ENCODE data around the gene TMEM212. TPM values are rescaled to one million over a fixed set of nuclear protein-coding genes. Genes with fewer than 3 reads are reported as not detected.

Gene TMEM212
- total and polyA plus RNA-seq, 11 donors, result not detected

- Histone ChIP-seq H3K27me3 (no peaks in the 10 kb centered on the region), H3K4me3 (no peak overlapping the region), H3K4me1 (peaks cover 11 to 66% (median 50%) of the 10 kb centered on the region in 12 donors), H3K27ac (peak overlapping the region; percentile 7 to 85 (median 68)), H3K36me3 (no peaks in the 10 kb centered on the region), H3K9me3 (no peaks in the 10 kb centered on the region)
- DNase-seq, result peak in 3 of 5 donors; percentile 40 to 57 (median 46)
- intact Hi-C loops (cut with DNase I), result no loop called here
- no peak for TF ChIP-seq CTCF (IDR thresholded peaks at IDR 0.05)
- no peak for TF ChIP-seq POLR2A (IDR thresholded peaks at IDR 0.05)
- 33 to 68% (median 45%) methylated on average over 6 of the region's 6 CpGs for WGBS, 4 donors
- ATAC-seq, result peak in 2 of 4 donors; percentile 9 to 38
These were observed 38.3 kb upstream of the TMEM212 start for GRCh38 chr3:171804618-171805389.

GRCh38 chr3:171805687-171806086 lies 37.5 kb upstream of the TMEM212 start:
- Histone ChIP-seq H3K9me3 (no peaks in the 10 kb centered on the region), H3K27me3 (no peaks in the 10 kb centered on the region), H3K4me3 (no peak overlapping the region), H3K4me1 (peaks cover 11 to 67% (median 50%) of the 10 kb centered on the region in 12 donors), H3K36me3 (no peaks in the 10 kb centered on the region), H3K27ac (peak overlapping the region; percentile 7 to 85 (median 68))
- intact Hi-C loops (cut with DNase I), result no loop called here
- no peak for ATAC-seq
- DNase-seq, result no peak
- TF ChIP-seq CTCF (IDR thresholded peaks at IDR 0.05) (no peak), POLR2A (IDR thresholded peaks at IDR 0.05) (no peak)
- WGBS, 4 donors, result 53 to 68% (median 55%) methylated on average over 3 of the region's 3 CpGs

GRCh38 chr3:171806200-171807128 lies 36.7 kb upstream of the TMEM212 start:
- Histone ChIP-seq H3K36me3 (no peaks in the 10 kb centered on the region), H3K27ac (peak overlapping the region in 9 of 12 donors; percentile 10 to 85 (median 69)), H3K4me3 (no peak overlapping the region), H3K9me3 (no peaks in the 10 kb centered on the region), H3K4me1 (peaks cover 11 to 64% (median 46%) of the 10 kb centered on the region in 12 donors), H3K27me3 (no peaks in the 10 kb centered on the region)
- 59 to 85% (median 71%) methylated on average over 5 of the region's 5 CpGs for WGBS, 4 donors
- intact Hi-C loops (cut with DNase I), result no loop called here
- TF ChIP-seq CTCF (IDR thresholded peaks at IDR 0.05) (no peak), POLR2A (IDR thresholded peaks at IDR 0.05) (no peak)
- no peak for ATAC-seq
- no peak for DNase-seq

Measured in heart left ventricle (tissue), 16 donors.